GM23248 (cell line): Measurements from ENCODE around the gene THSD4.
"Not testable (repeated sequence)": the region's sequence is repeated elsewhere in the genome, so short reads cannot be mapped to it uniquely, and the experiment has no call there.

ENCODE experiments used
- EZH2 ChIP-seq: fragments of 200-600 bp; sonication (generic); IDR thresholded peaks from 2 replicates; pipeline ENCODE4 v1.6.1; 2018; ENCODE audit warnings: antibody characterized with exemption, mild to moderate bottlenecking; ENCODE audit not compliant: insufficient read depth, poor library complexity, severe bottlenecking
- EZH2phosphoT487 ChIP-seq: fragments of 200-600 bp; sonication (generic); IDR thresholded peaks from 2 replicates; pipeline ENCODE4 v1.6.1; 2018; ENCODE audit warnings: antibody characterized with exemption, moderate library complexity, mild to moderate bottlenecking, low read depth; ENCODE audit not compliant: insufficient read depth

GRCh38 chr15:71265606-71266005, 150.3 kb downstream of the THSD4 start:
- TF ChIP-seq EZH2phosphoT487, EZH2: not testable (repeated sequence)
